GM12878 (cell line): ENCODE measurements around the gene POU2AF1. TPM values are rescaled to one million over a fixed set of nuclear protein-coding genes. Genes with fewer than 3 reads are reported as not detected.

Experiments
- ASH2L ChIP-seq: fragments of 300-600, 200-600 bp; sonication (generic); IDR thresholded peaks from 2 replicates; pipeline ENCODE4 v1.6.1; 2017; ENCODE audit warnings: low read depth, mild to moderate bottlenecking, borderline replicate concordance
- BHLHE40 ChIP-seq, 2 experiments: fragments of 450-650 bp in 1 of 2; IDR thresholded peaks; 2 replicates each; pipeline ENCODE4 v1.6.1; 2011 to 2017; ENCODE audit warnings: low read depth in 2 of 2, borderline replicate concordance in 1 of 2, improper control_type of control experiment in 1 of 2, low read length in 1 of 2, mild to moderate bottlenecking in 1 of 2
- BRCA1 ChIP-seq: IDR thresholded peaks from 2 replicates; pipeline ENCODE4 v1.6.1; 2011; ENCODE audit warnings: low read depth, low read length, improper control_type of control experiment
- IKZF1 ChIP-seq: fragments of 450-650 bp; conservative IDR thresholded peaks from 2 replicates; pipeline ENCODE4 v1.6.1; 2017; ENCODE audit warnings: antibody characterized with exemption, mild to moderate bottlenecking
- KAT2A ChIP-seq: conservative IDR thresholded peaks from 2 replicates; pipeline ENCODE4 v1.6.1; 2011; ENCODE audit warnings: low read depth, low read length; ENCODE audit not compliant: control insufficient read depth
- MEF2A ChIP-seq: IDR thresholded peaks from 2 replicates; pipeline ENCODE4 v1.6.1; 2011; ENCODE audit warnings: low read depth, mild to moderate bottlenecking, low read length, moderate library complexity; ENCODE audit not compliant: insufficient read depth
- NBN ChIP-seq: fragments of 450-650 bp; IDR thresholded peaks from 2 replicates; pipeline ENCODE4 v1.6.1; 2016
- NR2C1 ChIP-seq: fragments of 450-650 bp; IDR thresholded peaks from 2 replicates; pipeline ENCODE4 v1.6.1; 2017; ENCODE audit warnings: antibody characterized with exemption, mild to moderate bottlenecking, moderate library complexity
- NR2F1 ChIP-seq: fragments of 450-650 bp; conservative IDR thresholded peaks from 2 replicates; pipeline ENCODE4 v1.6.1; 2017; ENCODE audit warnings: mild to moderate bottlenecking
- POLR2A ChIP-seq: IDR thresholded peaks from 2 replicates; pipeline ENCODE4 v1.6.1; 2011; ENCODE audit warnings: low read depth, mild to moderate bottlenecking, low read length
- POLR2AphosphoS2 ChIP-seq: IDR thresholded peaks from 2 replicates; pipeline ENCODE4 v1.6.1; 2011; ENCODE audit warnings: low read depth, mild to moderate bottlenecking, low read length, improper control_type of control experiment, moderate library complexity
- POLR2AphosphoS5 ChIP-seq: IDR thresholded peaks from 2 replicates; pipeline ENCODE4 v1.6.1; 2011; ENCODE audit warnings: mild to moderate bottlenecking, low read length, inconsistent platforms
- RELA ChIP-seq: fragments of 450-650 bp; IDR thresholded peaks from 2 replicates; pipeline ENCODE4 v1.8.0; 2014; ENCODE audit warnings: borderline replicate concordance; ENCODE audit not compliant: partially characterized antibody
- TCF12 ChIP-seq: IDR thresholded peaks from 2 replicates; pipeline ENCODE4 v1.6.1; 2011; ENCODE audit warnings: low read depth, mild to moderate bottlenecking, low read length
- YBX1 ChIP-seq: fragments of 450-650 bp; IDR thresholded peaks from 2 replicates; pipeline ENCODE4 v1.6.1; 2016; ENCODE audit warnings: antibody characterized with exemption
- polyA plus RNA-seq, 11 experiments: library from polyadenylated mRNA; depleted of rRNA in 4 of 11; unstranded in 6 of 11; stranded (reverse) in 5 of 11; fragments of >200 nt; fragmentation: Nextera tagmentation in 4 of 11; fragmentation: Illumina TruSeq in 1 of 11; extraction: Ambion mirVana in 4 of 11; extraction: Trizol in 1 of 11; gene quantifications; 1 replicate in 1 of 11; 2 replicates in 10 of 11; pipeline versions ENCODE4 v1.2.1 to v1.2.3, GENCODE V29; 2011 to 2016; ENCODE audit warnings: inconsistent platforms in 2 of 11, missing spikeins in 2 of 11, low read depth in 1 of 11
- total RNA-seq, 4 experiments: library from RNA; depleted of rRNA in 3 of 4; stranded (reverse); fragments of >200 nt in 3 of 4; fragmentation: Illumina TruSeq in 1 of 4; extraction: Trizol in 1 of 4; gene quantifications; 2 replicates each; pipeline versions ENCODE4 v1.2.1 to v1.2.3, GENCODE V29; 2013 to 2021
- TF ChIP-seq, protein P1 (sequence below): fragments of 450-650 bp; IDR thresholded peaks from 2 replicates; pipeline ENCODE4 v1.6.1; 2017; ENCODE audit warnings: antibody characterized with exemption, mild to moderate bottlenecking, moderate library complexity
- TF ChIP-seq, protein P2 (sequence below): fragments of 450-650 bp; IDR thresholded peaks from 2 replicates; pipeline ENCODE4 v1.6.1; 2017; ENCODE audit warnings: mild to moderate bottlenecking, low read depth, inconsistent platforms; ENCODE audit not compliant: poor library complexity, severe bottlenecking
- TF ChIP-seq, protein P3 (sequence below): IDR thresholded peaks from 2 replicates; pipeline ENCODE4 v1.6.1; 2012; ENCODE audit warnings: low read depth, low read length, improper control_type of control experiment
- TF ChIP-seq, protein P4 (sequence below): fragments of 450-650 bp; IDR thresholded peaks from 2 replicates; pipeline ENCODE4 v1.6.1; 2017; ENCODE audit warnings: mild to moderate bottlenecking, moderate library complexity

The POU2AF1 gene
- total and polyA plus RNA-seq, 10 of the 15 experiments (the other 5 are each of a cell fraction or from before 2014, with no cell fraction given) = 13.1 to 169 (median 75.5) TPM

DNA sequence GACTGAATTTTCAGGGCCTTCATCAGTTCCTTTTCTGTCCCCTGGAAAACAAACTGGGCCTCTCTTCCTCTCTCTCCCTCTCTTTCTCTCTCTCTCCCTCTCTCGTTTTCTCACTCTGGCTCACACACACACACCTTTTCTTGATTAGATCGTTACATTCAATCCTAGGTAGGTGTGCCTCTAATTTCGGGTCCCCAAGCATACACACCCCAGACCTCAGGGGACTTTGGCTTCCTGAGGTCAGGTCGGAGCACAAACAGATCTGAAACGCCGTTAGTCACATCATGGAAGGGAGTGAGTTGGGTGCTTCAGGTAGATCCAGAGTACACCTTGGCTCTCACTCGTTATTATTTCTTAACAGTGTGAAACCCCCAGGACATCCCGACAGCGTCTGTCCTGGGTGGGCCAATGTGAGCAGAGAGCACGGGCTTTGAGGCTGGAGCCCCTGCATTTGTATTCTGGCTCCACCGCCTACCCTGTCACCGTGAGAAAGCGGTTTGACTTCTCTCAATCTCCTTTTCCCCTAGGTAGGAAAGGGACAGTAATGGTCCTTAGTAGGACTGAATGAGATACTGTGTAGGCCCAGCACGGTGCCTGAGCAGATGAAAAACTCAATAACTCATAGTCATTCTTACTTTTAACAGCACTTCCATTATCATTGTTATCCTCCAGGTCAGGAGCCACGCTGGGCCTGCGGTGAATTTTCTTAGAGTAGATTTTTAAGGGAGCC, 37.3 kb upstream of the POU2AF1 start (continued):
- TF ChIP-seq, protein P1, sequence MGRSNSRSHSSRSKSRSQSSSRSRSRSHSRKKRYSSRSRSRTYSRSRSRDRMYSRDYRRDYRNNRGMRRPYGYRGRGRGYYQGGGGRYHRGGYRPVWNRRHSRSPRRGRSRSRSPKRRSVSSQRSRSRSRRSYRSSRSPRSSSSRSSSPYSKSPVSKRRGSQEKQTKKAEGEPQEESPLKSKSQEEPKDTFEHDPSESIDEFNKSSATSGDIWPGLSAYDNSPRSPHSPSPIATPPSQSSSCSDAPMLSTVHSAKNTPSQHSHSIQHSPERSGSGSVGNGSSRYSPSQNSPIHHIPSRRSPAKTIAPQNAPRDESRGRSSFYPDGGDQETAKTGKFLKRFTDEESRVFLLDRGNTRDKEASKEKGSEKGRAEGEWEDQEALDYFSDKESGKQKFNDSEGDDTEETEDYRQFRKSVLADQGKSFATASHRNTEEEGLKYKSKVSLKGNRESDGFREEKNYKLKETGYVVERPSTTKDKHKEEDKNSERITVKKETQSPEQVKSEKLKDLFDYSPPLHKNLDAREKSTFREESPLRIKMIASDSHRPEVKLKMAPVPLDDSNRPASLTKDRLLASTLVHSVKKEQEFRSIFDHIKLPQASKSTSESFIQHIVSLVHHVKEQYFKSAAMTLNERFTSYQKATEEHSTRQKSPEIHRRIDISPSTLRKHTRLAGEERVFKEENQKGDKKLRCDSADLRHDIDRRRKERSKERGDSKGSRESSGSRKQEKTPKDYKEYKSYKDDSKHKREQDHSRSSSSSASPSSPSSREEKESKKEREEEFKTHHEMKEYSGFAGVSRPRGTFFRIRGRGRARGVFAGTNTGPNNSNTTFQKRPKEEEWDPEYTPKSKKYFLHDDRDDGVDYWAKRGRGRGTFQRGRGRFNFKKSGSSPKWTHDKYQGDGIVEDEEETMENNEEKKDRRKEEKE = no peak
- TF ChIP-seq NR2F1 (peak; percentile 70), RELA (no peak), BRCA1 (no peak), POLR2AphosphoS5 (0 out of 2 replicates have a peak, but pooled peaks have one; percentile 39), POLR2A (no peak; the same call in 1 of the 2 replicates), NR2C1 (no peak), POLR2AphosphoS2 (no peak), KAT2A (no peak), YBX1 (0 out of 2 replicates have a peak, but pooled peaks have one; percentile 37), NBN (peak; percentile 40; the same call in 1 of the 2 replicates), ASH2L (no peak), MEF2A (no peak), IKZF1 (no peak; the same call in 1 of the 2 replicates), BHLHE40 (IDR thresholded peaks at IDR 0.05; ENCODE audit: borderline replicate concordance in 1 of 2, low read depth in 2 of 2, low read length in 1 of 2) (peak in 1 of 2 experiments; percentile 30; a peak in 2 of 4 replicates), TCF12 (0 out of 2 replicates have a peak, but pooled peaks have one; percentile 6)
- TF ChIP-seq, protein P2, sequence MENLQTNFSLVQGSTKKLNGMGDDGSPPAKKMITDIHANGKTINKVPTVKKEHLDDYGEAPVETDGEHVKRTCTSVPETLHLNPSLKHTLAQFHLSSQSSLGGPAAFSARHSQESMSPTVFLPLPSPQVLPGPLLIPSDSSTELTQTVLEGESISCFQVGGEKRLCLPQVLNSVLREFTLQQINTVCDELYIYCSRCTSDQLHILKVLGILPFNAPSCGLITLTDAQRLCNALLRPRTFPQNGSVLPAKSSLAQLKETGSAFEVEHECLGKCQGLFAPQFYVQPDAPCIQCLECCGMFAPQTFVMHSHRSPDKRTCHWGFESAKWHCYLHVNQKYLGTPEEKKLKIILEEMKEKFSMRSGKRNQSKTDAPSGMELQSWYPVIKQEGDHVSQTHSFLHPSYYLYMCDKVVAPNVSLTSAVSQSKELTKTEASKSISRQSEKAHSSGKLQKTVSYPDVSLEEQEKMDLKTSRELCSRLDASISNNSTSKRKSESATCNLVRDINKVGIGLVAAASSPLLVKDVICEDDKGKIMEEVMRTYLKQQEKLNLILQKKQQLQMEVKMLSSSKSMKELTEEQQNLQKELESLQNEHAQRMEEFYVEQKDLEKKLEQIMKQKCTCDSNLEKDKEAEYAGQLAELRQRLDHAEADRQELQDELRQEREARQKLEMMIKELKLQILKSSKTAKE = no peak
- TF ChIP-seq, protein P3, sequence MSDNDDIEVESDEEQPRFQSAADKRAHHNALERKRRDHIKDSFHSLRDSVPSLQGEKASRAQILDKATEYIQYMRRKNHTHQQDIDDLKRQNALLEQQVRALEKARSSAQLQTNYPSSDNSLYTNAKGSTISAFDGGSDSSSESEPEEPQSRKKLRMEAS = no peak
- TF ChIP-seq, protein P4, sequence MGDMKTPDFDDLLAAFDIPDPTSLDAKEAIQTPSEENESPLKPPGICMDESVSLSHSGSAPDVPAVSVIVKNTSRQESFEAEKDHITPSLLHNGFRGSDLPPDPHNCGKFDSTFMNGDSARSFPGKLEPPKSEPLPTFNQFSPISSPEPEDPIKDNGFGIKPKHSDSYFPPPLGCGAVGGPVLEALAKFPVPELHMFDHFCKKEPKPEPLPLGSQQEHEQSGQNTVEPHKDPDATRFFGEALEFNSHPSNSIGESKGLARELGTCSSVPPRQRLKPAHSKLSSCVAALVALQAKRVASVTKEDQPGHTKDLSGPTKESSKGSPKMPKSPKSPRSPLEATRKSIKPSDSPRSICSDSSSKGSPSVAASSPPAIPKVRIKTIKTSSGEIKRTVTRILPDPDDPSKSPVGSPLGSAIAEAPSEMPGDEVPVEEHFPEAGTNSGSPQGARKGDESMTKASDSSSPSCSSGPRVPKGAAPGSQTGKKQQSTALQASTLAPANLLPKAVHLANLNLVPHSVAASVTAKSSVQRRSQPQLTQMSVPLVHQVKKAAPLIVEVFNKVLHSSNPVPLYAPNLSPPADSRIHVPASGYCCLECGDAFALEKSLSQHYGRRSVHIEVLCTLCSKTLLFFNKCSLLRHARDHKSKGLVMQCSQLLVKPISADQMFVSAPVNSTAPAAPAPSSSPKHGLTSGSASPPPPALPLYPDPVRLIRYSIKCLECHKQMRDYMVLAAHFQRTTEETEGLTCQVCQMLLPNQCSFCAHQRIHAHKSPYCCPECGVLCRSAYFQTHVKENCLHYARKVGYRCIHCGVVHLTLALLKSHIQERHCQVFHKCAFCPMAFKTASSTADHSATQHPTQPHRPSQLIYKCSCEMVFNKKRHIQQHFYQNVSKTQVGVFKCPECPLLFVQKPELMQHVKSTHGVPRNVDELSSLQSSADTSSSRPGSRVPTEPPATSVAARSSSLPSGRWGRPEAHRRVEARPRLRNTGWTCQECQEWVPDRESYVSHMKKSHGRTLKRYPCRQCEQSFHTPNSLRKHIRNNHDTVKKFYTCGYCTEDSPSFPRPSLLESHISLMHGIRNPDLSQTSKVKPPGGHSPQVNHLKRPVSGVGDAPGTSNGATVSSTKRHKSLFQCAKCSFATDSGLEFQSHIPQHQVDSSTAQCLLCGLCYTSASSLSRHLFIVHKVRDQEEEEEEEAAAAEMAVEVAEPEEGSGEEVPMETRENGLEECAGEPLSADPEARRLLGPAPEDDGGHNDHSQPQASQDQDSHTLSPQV = no peak
